HG03103 (cell line): Measurements from ENCODE around the gene CHAD.

Source experiments
- ATAC-seq: cut with Tn5 transposase; IDR thresholded peaks from one replicate; pipeline ENCODE4 v1.9.1; 2021; ENCODE audit warnings: low read depth; ENCODE audit not compliant: unreplicated experiment

The CHAD gene

DNA sequence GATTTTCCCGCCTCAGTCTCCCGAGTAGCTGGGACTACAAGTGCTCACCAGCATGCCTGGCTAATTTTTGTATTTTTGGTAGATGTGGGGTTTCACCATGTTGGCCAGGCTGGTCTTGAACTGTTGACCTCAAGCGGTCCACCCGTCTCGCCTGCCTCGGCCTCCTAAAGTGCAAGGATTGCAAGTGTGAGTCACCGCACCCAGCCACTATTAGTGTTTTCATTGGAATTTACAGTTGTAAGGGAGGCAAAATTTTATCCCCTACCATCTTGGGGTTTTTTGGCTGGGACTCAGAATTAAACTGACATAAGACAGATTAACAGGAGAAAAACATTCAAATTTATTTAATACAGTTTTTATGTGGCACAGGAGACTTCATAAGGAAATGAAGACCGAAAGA is 27.2 kb upstream of the CHAD start:
- ATAC-seq = no peak

DNA sequence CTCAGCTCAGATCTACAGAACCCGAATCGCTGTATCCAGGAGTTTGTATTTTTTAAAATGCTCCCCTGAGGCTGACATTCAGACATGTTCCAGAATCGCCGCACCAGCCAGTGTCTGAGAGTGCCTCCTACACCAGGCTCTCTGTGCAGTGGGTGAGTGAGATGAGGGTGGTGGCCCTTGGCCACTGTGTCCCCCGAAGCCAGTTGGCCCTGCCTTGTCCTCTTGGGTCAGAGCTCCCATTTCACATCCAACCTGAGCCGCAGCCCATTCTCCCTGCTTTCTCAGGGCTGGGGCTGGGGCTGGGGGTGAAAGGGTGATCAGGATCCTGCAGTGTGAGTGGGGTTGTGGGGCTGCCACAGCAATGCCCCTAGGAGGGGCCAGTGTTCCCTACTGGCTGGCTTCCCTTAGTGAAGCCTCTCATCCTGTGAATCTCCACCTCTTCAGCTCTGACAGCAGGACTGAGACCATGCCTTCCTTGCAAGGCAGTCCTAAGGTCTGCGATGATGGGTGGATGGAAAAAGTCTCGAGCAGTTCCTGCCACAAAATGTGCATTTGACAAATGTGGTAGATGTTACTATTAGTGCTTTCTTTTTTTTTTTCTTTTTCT is 26.6 kb upstream of the CHAD start:
- no peak for ATAC-seq

DNA sequence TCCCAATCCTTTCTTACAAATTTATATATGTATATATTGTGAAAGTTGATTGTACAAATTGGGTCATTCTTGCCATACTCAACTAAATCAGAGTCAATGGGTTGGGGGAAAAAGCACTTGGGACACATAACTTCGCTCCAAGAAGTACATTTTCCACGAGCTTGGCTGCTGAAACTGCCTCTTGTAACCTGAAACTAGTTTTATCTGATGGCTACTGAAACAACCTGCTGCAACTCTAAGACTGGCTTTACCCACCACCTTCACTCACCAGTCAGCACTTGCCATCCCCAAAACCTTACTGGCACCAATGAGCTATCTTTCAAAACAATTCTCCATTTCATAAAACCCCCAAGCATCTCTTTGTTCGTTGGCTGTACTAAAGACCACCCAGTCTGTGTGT is 25.1 kb upstream of the CHAD start:
- ATAC-seq = no peak

DNA sequence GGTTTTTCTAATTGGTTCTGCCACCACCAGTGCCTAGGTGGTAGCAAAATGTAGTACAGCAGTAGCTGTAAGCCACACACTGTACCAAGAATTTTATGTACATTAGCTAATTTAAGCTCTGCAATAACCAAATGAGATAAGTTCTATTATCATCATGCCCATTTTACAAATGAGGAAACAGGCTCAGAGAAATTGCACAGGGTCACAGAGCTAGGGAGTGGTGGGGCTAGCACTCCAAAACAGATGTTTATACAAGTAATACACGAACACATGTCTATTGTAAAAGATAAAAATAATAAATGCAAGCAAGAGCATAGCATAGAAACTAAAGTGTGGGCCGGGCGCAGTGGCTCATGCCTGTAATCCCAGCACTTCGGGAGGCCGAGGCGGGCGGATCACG is 23.5 kb upstream of the CHAD start:
- ATAC-seq = no peak

DNA sequence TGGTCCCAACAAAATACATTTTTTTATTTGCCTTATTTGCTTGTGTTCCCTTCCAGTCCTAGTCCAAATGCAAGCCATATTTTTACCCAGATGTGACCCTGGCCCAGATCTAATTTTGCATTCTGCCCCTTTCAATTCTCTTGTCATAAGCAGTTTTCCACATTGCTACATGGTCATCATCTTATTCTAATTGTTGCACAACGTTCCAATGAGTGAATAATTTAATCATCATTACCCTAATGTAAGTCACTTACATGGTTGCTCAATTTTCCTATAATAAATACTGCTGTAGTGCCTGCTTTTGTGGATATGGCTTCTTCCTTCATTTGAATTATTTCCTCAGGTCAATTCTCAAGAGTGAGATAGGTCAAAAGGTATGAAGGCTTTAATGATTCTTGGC is 22.8 kb upstream of the CHAD start:
- ATAC-seq = no peak

DNA sequence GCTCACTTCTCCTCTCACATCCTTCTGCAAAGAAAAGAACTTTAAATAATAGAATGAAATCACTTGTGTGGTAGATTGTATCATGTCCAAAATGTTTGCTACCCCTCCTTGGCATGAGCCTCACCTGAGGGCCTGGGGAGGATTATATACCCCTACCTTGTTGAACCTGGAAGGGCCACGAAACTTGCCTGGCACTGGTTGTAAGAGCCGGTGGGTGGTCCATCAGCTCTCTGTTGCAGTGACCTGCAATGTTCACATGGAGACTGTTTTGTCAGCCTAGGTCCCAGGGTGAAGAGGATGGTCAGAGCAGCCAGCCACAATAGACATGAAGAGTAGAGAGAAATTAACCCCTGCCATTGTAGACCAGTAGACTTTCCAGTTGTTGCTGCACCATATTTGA is 20.2 kb upstream of the CHAD start:
- no peak for ATAC-seq

DNA sequence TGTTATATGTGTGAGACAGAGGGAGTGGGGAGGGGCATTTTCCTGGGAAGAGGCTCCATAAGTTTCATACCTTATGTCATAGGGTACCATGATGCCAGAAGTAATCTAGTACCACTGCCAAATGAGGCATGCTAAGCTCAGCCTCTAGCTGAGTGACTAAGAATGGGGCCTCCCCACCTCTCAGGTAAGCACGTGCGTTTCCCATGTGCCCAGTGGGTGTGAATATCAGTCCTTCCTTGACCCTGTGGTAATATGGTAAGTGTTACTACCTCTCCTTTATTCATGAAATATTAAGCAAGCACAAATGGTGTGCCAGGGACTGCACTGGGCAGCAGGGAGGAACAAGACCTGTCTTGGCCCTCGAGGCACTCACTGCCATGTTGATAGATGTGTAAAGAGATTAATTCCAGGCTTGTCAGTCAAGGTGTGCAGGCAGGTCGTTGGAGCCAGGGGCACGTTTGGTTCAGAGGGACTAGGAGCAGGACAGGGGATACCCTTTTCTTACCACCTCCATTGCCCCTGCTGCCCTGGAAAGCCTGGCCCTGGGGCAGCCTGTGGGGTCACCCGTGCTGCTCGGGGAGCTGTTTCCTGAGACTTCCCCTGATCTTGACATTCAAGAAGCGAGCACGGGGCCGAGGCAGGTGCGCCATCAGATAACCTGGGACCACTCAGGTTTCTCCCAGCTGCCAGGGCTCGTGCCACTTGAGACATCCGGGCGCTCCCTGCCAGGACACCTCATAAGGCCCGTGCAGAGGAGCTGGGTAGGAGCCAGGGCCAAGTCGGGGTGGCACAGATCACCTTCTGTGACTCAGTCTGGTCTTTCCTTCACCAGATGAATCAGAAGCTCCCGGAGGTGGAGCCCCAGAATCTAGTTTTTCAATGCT is 18.8 kb upstream of the CHAD start:
- no peak for ATAC-seq

DNA sequence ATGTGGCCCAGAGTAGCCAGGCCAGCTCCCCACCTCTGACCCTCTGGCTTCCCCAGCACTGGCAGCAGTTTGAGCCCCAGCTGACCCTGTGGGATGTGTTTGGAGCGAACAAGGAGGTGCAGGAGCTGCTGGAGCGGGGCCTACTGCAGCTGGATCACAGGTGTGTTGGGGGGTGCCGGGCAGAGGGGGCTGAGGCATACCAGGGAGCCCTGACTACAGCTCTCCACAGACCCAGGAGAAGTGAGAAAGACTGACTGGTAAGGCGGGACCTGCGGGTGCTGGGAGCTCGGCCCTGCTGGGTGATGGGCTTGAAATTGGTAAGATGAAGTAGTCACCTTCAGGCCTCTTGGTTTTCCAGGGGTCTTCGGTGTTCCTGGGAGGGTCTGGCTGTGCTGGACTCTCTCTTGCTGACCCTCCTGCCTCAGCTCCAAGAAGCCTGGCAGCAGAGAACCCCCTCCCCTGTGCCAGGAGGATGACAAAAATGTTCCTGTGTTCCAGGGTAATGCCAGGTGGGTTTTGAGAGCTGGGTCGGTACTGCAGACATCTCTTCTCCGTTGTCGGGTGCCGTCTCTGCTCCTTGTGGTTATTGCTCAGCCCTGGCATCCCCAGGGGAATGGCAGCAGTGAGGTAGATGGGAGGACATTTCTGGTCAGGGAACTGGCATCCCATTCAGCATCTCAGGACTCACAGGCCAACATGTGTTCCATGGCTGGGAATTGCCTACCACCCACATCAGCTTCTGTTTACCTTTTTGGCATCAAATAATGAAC is 15.9 kb upstream of the CHAD start:
- no peak for ATAC-seq

DNA sequence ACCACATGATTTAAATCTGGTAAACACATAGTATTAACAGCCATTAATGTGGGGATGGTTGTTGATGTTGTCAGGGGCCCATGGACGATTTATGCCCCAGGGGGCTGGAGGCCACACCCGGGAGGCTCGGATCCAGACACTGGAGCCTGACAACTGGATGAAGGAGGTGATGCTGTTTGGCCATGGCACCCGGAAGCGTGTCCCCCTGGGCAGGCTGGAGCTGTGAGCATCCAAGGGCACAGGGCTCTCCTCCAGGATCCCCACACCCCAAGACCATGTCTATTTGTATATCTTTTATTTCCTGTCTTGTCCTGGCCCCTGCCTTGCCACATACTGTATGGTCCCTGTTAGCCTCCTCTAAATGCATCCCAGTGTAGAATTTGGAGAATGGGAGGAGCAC is 14.6 kb upstream of the CHAD start:
- no peak for ATAC-seq

DNA sequence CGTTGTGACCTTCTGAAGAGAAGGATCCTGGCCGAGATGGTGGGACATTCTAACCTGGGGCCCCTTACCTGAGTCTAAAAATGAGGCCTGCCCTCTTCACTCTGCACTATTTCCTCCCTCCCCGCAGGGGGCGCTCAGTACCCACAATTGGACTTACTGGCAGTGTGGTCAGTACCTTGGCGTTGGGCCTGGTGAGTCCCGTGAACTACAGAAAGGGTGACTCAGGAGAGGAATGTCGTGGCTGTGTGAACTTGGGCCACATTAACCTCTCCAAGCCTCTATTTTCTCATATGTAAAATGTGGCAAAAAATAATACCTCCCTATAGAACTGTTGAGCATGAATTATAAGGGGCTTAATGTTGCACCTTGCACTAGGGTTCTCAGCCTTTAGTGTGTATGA is 13.8 kb upstream of the CHAD start:
- ATAC-seq = no peak

DNA sequence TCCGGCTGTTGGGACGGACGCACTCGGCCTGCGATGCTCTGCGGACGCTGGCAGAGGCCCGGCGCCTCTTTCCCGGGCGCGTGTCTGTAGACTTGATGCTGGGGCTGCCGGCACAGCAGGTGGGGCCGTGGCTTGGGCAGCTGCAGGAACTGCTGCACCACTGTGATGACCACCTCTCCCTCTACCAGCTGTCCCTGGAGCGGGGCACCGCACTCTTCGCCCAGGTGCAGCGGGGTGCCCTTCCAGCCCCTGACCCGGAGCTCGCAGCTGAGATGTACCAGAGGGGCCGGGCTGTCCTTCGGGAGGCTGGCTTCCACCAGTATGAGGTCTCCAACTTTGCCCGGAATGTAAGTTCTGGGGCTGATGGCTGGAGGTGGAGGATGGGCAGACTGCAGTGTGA is 13.4 kb upstream of the CHAD start:
- ATAC-seq = no peak

DNA sequence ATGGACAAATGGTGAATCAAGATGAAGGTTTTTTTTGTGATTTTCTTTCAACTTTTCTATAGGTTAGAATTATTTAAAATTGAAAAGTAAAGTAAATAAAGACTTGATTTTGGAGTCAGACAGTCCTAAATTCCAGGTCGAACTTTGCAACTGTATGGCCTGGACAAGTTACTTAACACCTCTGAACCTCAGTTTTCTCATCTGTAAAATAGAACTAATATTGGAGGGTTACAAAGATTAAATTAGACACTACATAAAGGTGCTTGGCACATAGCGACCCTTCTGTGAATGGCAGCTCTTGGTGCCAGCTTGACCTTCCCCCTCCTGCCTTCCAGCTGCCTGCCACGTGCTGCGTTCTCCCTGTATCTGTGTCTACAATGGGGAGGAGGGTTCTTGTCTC is 13.0 kb upstream of the CHAD start:
- no peak for ATAC-seq

DNA sequence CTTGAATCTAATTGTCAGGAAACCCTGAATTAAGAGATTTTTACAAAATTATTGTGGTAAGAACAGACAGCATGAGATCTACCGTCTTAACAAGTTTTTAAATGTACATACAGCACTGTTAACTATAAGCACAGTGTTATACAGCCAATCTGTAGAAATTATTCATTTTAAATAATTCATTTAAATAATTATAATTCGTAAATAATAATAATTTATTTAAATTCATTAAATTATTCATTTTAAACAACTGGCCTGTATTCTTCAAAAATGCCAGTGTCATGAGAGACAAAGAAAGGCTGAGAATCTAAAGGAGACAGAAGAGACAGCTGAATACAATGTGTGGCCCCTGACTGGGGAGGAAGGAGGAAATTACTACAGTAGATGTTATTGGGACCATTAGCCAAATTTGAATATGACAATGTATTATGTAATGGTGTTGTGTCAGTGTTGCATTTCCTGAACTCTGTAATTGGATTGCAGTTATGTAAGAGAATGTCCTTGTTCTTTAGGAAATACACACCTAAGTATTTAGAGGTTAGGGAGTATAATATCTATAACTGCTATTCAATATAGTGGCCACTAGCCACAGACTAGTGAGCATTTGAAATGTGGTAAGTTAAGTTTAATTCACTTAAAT is 12.3 kb upstream of the CHAD start:
- ATAC-seq = no peak

DNA sequence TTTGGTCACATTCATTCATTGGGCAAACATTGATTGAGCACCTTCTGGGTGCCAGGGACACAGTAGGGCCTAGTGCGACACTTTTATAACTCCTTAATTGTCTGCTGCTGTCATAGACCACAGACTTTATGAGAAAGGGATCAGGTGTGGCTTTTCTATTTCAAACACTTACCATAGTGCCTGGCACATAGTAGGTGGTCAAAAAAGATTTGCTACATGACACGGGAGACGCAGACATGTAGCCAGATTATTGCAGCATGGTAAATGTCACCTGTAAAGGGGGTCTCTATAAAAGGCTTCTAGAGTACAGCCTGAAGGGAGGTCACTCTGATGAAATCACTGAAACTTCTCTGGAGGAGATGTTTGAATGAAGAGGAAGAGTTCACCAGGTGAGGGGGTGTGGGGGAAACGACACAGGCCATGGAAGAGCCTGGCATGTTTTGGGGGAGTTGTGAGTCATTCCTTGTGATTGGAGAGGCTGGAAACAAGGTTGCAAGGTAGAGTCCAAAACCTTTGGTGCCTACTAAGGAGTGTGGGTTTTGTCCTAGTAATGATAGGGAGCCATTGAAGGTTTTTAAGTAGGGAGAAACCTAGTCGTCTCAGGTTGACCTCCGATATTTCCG is 11.6 kb upstream of the CHAD start:
- ATAC-seq = no peak

DNA sequence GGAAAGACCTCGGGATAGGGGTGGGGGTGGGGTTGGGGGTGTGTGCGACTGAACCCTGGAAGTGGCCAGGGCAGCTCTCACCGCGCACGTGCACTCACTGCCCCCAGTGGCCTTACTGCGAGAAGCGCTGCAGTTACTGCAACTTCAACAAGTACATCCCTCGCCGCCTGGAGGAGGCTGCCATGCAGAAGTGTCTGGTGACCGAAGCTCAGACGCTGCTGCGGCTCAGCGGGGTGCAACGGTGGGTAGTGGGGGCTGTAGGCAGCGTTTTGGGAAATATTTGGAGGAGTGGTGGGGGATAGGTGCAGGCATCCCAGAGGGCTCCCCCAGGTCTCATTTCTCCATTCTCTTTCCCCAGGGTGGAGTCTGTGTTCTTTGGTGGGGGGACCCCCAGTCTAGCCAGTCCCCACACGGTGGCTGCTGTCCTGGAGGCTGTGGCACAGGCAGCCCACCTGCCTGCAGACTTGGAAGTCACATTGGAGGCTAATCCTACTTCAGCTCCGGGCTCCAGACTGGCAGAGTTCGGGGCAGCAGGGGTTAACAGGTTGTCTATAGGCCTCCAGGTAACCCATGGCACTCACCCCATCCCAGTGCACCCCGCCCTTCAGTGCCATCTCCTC is 11.0 kb upstream of the CHAD start:
- ATAC-seq = no peak

DNA sequence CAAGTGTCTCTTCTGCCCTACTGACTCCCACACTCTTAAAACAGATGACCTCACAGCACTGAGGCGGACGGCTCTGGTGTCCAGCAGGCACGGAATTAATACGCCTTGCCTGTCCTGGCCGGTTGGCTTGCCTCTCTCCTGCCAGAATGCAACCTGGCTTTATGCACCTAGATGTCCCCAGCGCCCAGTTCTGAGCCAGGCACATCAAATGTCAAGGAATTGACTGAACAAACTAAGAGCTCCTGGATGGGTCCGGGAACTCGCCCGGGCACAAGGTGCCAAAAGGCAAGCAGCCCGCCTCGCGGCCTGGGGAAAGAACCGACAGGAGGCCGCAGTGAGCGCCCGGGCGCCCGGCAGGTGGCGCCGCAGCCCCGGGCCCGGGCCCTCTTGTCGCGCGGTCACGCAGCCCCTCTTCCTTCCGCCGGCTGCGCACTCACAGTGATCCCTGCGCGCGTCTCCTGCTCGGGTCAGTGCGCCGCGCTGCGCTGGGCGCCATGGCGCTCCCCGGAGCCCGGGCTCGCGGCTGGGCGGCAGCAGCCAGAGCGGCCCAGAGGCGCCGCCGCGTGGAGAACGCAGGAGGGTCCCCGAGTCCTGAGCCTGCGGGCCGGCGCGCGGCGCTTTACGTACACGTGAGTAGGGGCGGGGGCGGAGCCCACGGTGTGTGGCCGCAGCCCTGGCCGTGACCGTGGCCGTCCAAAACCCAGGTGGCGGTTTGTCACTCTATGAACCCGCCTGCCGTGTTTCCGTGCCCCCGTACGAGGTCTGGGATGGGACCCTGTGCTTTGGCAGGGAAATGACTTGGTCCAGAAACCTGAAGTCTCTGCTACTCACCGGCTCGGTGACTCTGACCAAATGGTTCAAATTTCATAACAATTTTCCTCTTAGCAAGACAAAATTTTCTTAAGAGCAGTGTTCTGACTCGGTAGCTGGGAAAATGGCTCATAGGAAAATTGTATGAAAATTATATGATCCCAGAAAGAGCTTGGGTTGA is 10.0 kb upstream of the CHAD start, which contains the start of gene RSAD1:
TSS of gene RSAD1 (plus strand) at position 470 of the 991 bp plus-strand sequence. CDS start at position 495, 25 bp downstream.
- ATAC-seq = peak; percentile 77

DNA sequence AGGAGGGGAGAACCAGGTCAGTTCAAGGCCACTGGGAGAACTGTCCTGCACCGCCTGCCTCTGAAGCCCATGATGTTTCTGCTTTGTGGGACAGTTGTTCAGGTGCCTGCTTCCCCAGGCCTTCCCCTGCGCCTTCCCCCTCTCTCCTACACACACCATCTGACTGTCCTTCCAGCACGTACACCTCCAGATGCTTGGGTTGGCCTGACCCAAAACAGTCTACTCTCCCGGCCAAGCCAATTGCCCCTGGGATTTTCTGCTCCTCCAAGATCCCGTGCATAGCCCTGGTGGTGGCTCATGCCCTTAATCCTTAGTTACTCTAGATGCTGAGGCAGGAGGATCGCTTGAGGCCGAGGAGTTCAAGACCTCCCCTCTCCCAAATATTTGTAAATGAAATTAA is 9.3 kb upstream of the CHAD start:
- ATAC-seq = no peak

DNA sequence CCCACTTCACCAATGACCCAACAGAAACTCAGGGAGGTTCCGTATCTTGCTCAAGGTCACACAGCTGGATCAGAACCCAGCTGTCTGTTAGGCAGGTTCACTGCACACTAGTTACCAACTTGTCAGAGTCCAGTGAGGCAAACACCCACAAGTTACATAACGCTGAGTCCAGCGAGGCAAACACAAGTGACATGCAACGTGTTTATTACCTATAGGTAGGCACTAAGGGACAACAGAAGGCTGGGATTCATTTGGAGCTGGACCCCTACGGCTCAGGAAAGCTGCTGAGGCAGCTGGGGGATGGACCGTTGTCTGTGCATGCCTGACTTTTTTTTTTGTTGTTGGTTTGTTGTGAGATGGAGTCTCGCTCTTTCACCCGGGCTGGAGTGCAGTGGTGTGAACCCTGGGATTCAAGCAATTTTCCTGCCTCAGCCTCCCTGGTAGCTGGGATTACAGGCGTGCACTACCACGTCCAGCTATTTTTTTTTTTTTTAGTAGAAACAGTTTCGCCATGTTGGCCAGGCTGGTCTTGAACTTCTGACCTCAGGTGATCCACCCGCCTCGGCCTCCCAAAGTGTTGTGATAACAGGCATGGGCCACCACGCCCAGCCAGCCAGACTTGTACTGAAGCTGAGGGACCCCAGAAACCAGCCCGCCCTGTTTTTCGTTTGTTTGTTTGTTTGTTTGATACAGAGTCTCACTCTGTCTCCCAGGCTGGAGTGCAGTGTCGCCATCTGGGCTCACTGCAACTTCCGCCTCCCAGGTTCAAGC is 8.1 kb upstream of the CHAD start:
- no peak for ATAC-seq
